ENCODE measurements around the gene GPRC5B. TPM values are rescaled to one million over a fixed set of nuclear protein-coding genes. Genes with fewer than 3 reads are reported as not detected.

GPRC5B gene
- total RNA-seq, 8 experiments from 2014 or later = 18.4 to 97.5 (median 43.2) TPM

DNA sequence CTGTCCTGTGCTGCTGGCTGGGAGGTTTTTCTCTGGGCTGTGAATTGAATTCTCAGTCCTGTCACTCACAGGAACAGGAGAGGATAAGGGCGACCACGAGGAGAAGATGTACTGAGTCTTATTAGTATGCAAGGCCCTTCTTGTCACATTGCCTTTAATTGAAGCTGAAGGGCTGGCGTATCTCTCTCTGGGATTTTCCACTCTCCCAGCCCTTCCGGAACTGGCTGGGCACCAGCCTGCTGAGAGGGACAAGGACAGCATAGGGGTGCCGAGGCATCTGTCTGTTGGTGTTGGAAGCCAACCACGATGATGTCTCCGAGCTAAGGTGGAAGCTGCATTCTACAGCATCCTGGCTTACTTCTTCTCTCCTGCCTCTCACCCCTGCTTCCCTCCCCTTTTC lies 33.2 kb downstream of the GPRC5B start:
- ATAC-seq (replicated peaks in 6 of 8) = peak in 2 of 8 experiments; percentile 38 to 39
- in situ Hi-C loops (cut with MboI; ENCODE audit: low pct_unique_long_range_greater_than_20kb in 2 of 9, low sequenced_read_pairs in 9 of 9, unreplicated experiment in 9 of 9) = no loop called here
- no peak overlapping the region for H3K27ac ChIP-seq
- H3K4me3 ChIP-seq = no peak overlapping the region
- H3K4me1 ChIP-seq (replicated peaks in 1 of 2) = peaks cover 32 to 41% of the 10 kb centered on the region in 2 donors
- WGBS, 10 experiments = 18 to 88% (median 71%) methylated on average over 2 to 5 of the region's 7 CpGs; no CpG with 5 or more reads in 3 of the 10 experiments

DNA sequence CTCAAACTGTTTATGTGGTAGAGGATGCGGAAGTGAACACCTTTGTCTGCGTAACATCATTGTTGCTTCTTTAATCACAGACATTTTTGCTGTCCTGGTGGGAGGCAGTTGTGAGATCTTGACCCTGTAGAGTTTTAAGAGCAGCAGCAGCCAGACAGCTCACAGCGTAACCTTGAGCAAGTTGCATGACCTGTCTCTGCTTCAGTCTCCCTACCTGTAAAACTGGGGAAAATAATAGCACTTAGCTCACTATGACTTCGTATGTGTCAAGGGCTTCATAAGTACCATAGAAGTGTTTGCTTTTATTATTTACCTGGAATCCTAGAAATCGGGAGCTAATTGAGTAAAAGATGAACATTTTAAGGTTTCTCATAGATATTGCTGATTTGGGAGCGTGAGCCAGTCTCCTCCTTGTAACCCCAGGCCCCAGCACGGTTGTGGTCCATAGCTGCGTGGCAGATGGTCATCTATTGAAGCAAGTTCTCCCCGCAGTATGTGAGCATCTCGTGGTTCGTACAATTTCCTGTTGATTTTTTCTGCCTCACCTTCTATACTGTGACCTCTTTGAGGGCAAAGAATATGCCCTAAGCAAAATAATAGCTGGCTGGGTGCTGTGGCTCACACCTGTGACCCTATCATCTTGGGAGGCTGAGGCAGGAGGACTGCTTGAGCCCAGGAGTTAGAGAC lies 34.4 kb downstream of the GPRC5B start:
- WGBS, 10 experiments = 72 to 100% (median 92%) methylated on average over 1 to 10 of the region's 11 CpGs
- Histone ChIP-seq H3K27ac (no peak overlapping the region), H3K4me1 (replicated peaks in 1 of 2) (peaks cover 21 to 34% of the 10 kb centered on the region in 2 donors), H3K4me3 (no peak overlapping the region)
- in situ Hi-C loops (cut with MboI; ENCODE audit: low pct_unique_long_range_greater_than_20kb in 2 of 9, low sequenced_read_pairs in 9 of 9, unreplicated experiment in 9 of 9) = no loop called here
- no peak for ATAC-seq (replicated peaks in 6 of 8)

DNA sequence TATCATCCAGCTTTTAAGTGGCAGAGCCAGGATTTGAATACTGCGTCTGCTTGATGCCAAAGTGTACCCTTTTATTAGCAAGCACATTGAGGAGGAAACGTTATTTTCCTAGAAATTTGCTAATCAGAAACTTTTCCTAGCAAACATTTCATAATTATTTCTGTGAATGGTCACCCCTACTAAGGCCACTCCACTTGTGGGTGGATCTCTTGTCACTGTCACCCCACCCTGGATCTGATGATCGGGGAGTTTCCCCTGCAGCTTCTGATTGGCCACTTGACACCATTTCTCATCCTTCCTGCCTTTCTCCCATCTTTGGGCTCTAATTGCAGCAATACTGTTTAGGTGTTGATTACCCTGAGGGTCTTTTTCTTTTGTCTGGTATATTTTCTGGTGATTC lies 35.9 kb downstream of the GPRC5B start:
- no peak for ATAC-seq (replicated peaks in 6 of 8)
- 33 to 100% (median 83%) methylated on average over 1 to 3 of the region's 3 CpGs for WGBS, 10 experiments
- Histone ChIP-seq H3K4me3 (no peak overlapping the region), H3K27ac (no peak overlapping the region), H3K4me1 (replicated peaks in 1 of 2) (peaks cover 12 to 23% of the 10 kb centered on the region in 2 donors)
- in situ Hi-C loops (cut with MboI; ENCODE audit: low pct_unique_long_range_greater_than_20kb in 2 of 9, low sequenced_read_pairs in 9 of 9, unreplicated experiment in 9 of 9) = no loop called here

DNA sequence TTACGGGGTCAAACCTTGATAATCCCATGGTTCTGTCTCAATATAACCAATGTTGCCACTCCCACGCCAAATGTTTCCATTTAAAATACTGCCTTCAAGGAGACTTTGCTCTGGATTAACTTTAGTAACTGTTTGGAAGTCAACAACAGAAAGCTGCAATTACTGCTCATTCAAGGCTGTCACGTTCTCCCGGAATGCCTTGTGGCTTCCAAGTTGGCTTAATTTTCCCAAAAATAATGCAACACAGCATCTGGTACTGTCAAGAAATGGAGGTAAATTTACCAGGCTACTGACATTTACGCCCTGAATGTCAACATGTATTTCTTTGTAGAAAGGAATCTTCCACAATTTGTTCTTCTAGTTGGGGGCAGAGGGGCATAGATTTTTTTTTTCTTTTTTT lies 38.2 kb downstream of the GPRC5B start:
- Histone ChIP-seq H3K4me1 (replicated peaks in 1 of 2) (peaks cover 4 to 9% of the 10 kb centered on the region in 2 donors), H3K27ac (no peak overlapping the region), H3K4me3 (no peak overlapping the region)
- no peak for ATAC-seq (replicated peaks in 6 of 8)
- WGBS, 10 experiments = 11 to 100% (median 88%) methylated on average over 4 to 5 of the region's 5 CpGs; no CpG with 5 or more reads in 1 of the 10 experiments
- in situ Hi-C loops (cut with MboI; ENCODE audit: low pct_unique_long_range_greater_than_20kb in 2 of 9, low sequenced_read_pairs in 9 of 9, unreplicated experiment in 9 of 9) = no loop called here

DNA sequence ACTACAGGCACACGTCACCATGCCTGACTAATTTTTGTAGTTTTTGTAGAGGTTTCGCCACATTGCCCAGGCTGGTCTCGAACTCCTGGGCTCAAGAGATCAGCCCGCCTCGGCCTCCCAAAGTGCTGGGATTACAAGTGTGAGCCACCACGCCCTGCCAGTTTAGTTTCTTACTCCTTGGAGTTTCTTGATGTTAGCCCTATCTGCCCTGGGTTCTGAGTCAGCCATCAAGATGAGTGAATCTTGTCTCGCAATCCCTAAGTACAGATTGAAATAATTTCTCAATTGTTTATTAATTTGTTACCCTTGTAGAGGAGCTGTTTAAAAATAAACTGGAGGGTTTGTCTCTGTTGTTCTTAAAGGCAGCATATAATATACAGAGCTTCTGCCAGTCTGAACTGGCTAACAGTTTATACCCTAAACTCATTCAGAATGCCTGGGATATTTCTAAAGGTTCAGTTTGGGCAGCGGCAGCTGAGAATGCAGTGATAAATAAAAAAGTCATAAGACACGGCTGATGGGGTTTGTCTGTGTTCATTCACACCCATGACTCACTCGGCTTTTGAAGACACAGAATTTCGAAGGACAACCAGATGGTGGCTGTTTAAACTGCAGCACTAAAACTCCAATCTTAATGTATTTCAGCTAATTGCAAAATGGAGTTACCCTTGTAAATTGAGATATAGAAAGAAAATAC lies 39.6 kb downstream of the GPRC5B start:
- in situ Hi-C loops (cut with MboI; ENCODE audit: low pct_unique_long_range_greater_than_20kb in 2 of 9, low sequenced_read_pairs in 9 of 9, unreplicated experiment in 9 of 9) = no loop called here
- WGBS, 10 experiments = 0 to 100% (median 14%) methylated on average over 1 to 10 of the region's 11 CpGs
- Histone ChIP-seq H3K4me1 (replicated peaks in 1 of 2) (peaks cover 4 to 9% of the 10 kb centered on the region in 2 donors), H3K27ac (peak overlapping the region in 1 of 2 donors; percentile 25), H3K4me3 (no peak overlapping the region)
- peak; percentile 31 to 98 (median 96) for ATAC-seq (replicated peaks in 6 of 8)

DNA sequence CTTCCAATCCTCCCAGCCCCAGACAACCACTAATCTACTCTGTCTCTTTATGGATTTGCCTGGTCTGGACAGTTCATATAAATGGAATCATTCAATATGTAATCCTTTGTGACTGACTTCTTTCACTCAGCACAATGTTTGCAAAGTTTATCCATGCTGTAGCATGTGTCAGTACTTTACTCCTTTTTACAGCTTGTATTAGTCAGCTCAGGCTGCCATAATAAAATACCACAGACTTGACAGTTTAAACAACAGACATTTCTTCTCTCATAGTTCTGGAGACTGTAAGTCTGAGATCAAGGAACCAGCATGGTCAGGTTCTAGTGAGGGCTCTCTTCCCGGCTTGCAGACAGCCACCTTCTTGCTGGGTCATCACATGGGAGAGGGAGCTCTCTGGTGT lies 41.3 kb downstream of the GPRC5B start:
- Histone ChIP-seq H3K4me3 (no peak overlapping the region), H3K27ac (no peak overlapping the region), H3K4me1 (replicated peaks in 1 of 2) (peaks cover 4 to 12% of the 10 kb centered on the region in 2 donors)
- in situ Hi-C loops (cut with MboI; ENCODE audit: low pct_unique_long_range_greater_than_20kb in 2 of 9, low sequenced_read_pairs in 9 of 9, unreplicated experiment in 9 of 9) = no loop called here
- ATAC-seq (replicated peaks in 6 of 8) = no peak
- WGBS, 10 experiments = 0 to 100% (median 67%) methylated on average over 1 of the region's 1 CpG; no CpG with 5 or more reads in 5 of the 10 experiments

DNA sequence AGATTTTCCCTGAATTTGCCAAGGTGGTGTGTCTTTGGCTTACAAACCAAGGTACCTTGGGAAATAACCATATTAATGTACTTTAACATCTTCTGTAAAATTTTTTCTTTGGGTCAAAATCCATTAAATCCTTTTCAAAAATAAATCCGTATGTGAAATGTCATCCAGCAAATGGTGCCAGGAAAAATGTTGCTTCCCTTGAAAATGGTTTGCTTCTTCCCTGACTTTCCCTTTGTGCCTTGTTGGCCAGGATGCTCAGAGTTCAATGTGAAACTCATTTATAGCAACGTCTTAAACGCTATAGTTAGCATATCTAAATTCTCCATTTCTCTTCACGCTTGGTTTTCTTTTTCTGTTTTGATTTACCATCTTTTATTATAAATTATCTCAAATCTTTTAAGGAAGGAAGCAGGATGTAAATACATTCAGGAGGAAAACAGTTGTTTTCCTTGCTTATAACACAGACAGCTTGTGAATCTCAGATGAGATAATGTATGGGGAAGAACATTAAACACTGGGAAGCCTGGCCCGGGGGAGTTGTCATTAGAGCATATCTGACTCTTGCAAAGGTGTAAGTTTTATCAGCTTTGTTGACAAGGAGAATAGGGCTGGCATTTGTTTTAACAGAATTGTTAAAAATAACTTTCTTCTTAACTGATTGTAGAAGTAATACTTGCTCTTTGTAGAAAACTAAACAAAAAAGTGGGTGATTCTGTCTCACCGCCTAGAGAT lies 42.1 kb downstream of the GPRC5B start:
- H3K4me3 ChIP-seq = no peak overlapping the region
- 32 to 96% (median 80%) methylated on average over 2 to 6 of the region's 6 CpGs for WGBS, 10 experiments
- no peak overlapping the region for H3K27ac ChIP-seq
- no peak for ATAC-seq (replicated peaks in 6 of 8)
- H3K4me1 ChIP-seq (replicated peaks in 1 of 2) = peaks cover 10 to 20% of the 10 kb centered on the region in 2 donors
- in situ Hi-C loops (cut with MboI; ENCODE audit: low pct_unique_long_range_greater_than_20kb in 2 of 9, low sequenced_read_pairs in 9 of 9, unreplicated experiment in 9 of 9) = no loop called here

DNA sequence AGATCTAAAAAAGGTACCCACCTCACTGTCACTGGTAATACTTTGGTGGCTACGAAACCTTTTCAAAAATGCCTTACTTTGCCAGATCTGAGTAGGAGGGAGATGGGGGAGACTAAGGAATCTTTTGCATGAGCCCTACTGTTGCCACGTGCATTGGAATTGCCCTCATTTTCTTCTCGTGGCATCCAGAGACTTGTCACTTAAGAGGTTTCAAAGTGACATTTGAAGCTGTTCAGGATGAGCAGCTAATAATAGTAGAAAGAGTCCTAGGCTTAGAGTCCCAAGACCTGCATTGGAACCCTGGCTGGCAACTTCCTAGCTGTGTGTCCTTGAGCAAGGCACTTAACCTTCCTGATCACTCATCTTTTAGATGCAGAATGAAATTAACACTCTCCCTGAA lies 43.5 kb downstream of the GPRC5B start:
- Histone ChIP-seq H3K4me3 (no peak overlapping the region), H3K27ac (no peak overlapping the region), H3K4me1 (replicated peaks in 1 of 2) (peaks cover 15 to 25% of the 10 kb centered on the region in 2 donors)
- in situ Hi-C loops (cut with MboI; ENCODE audit: low pct_unique_long_range_greater_than_20kb in 2 of 9, low sequenced_read_pairs in 9 of 9, unreplicated experiment in 9 of 9) = no loop called here
- no peak for ATAC-seq (replicated peaks in 6 of 8)
- WGBS, 10 experiments = 0 to 100% (median 60%) methylated on average over 1 to 3 of the region's 3 CpGs; no CpG with 5 or more reads in 2 of the 10 experiments

DNA sequence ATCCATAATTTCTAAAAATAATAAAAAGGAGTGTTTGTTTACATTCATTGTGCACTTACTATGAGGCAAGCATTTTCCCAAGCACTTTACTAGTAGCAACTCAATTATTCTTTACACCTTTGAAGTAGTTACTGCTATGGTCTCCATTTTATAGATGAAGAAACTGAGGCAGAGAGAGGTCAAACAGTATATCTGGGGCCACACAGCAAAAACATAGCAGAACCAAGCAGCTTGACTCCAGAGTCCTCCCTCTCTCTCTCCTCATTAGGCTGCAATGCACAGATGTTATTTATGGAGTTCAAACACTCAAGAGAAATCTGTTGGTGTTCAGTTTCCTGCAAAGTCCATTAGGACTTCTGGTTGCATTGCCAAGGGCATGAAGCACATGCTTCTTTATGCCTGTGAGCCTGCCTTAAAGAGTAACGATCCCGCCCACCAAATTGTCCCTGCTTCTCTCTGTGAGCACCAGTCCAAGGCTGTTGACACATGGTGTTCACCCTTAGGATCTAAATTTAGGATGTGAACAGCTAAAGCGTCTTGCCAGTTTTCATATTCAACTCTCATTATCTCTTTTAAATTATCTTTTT lies 44.0 kb downstream of the GPRC5B start:
- in situ Hi-C loops (cut with MboI; ENCODE audit: low pct_unique_long_range_greater_than_20kb in 2 of 9, low sequenced_read_pairs in 9 of 9, unreplicated experiment in 9 of 9) = no loop called here
- WGBS, 10 experiments = 0 to 83% (median 45%) methylated on average over 1 to 3 of the region's 3 CpGs; no CpG with 5 or more reads in 2 of the 10 experiments
- Histone ChIP-seq H3K27ac (no peak overlapping the region), H3K4me1 (replicated peaks in 1 of 2) (peaks cover 15 to 24% of the 10 kb centered on the region in 2 donors), H3K4me3 (no peak overlapping the region)
- peak in 4 of 8 experiments; percentile 18 to 96 (median 25) for ATAC-seq (replicated peaks in 6 of 8)

DNA sequence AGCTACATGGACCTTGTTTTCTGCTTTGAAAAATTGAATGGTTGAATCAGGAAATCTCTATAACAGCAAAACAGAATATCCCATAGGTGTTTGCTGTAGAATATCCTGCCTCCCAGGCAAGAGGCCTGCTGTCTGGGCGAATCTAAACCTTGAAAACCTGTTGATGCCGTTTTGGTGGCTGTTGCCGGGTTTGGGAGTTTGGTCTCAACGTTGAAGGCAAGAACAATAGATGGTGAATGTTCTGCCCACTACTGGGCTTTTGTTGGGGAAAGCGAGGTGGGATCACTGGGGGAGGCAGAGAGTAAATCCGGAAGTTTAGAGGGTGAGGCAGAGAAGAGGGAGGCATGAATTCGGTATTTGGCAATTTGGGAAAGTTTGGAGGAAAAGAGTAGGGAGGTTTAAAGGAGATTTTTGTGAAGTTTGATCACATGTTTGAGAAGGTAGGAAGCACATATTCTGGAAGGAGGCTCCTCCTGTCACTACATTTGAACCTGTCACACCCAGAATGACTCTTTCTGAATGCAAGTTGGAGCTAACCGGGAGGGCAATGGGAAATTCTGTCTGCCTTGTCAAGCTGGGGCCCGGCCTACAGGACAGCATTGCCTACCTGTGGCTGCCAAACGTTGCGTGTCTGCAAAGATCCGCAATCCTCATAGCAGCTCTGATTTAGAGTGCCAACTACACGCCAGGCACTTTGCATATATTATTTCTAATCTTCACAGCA lies 46.5 kb downstream of the GPRC5B start:
- 20 to 91% (median 64%) methylated on average over 1 to 11 of the region's 13 CpGs; no CpG with 5 or more reads in 1 of the 10 experiments for WGBS, 10 experiments

DNA sequence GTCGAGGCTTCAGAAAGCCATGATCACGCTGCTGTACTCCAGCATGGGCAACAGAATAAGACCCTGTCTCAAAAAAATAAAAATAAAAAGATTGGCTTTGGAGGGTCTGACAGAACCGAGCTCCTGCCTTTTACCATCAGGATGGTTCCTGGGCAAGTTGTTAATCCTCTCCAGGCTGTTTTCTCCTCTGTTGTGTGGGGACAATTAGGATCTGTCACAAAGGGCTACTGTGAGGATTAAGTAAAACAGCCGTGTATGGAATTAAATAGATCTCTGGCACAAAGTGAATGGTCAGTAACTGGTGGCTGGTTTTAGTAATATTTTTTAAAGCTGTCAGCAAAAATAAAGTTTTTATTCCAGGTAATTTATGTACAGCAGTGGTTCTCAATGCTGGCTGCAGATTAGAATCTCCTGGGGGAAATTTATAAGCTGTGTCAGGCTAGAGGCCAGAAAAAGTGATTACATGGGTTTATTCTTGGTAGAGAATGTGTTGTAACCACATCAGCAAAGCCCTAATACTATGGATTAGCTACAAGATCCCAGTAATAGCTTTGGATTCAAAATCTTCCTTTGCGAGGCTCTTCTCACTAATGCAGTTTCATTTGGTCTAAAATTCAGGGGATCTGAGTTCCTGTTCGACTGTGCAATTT lies 47.2 kb downstream of the GPRC5B start:
- peak in 5 of 8 experiments; percentile 31 to 61 (median 54) for ATAC-seq (replicated peaks in 6 of 8)
- Histone ChIP-seq H3K27ac (peak overlapping the region in 1 of 2 donors; percentile 11), H3K4me1 (replicated peaks in 1 of 2) (peaks cover 11 to 16% of the 10 kb centered on the region in 2 donors), H3K4me3 (no peak overlapping the region)
- WGBS, 10 experiments = 59 to 100% (median 77%) methylated on average over 1 to 6 of the region's 6 CpGs
- in situ Hi-C loops (cut with MboI; ENCODE audit: low pct_unique_long_range_greater_than_20kb in 2 of 9, low sequenced_read_pairs in 9 of 9, unreplicated experiment in 9 of 9) = no loop called here

More for the DNA sequence above, 46.5 kb downstream of the GPRC5B start:
- Histone ChIP-seq H3K4me1 (replicated peaks in 1 of 2) (peaks cover 11 to 16% of the 10 kb centered on the region in 2 donors), H3K4me3 (no peak overlapping the region), H3K27ac (peak overlapping the region in 1 of 2 donors; percentile 4)
- in situ Hi-C loops (cut with MboI; ENCODE audit: low pct_unique_long_range_greater_than_20kb in 2 of 9, low sequenced_read_pairs in 9 of 9, unreplicated experiment in 9 of 9) = no loop called here
- peak in 3 of 8 experiments; percentile 3 to 43 (median 11) for ATAC-seq (replicated peaks in 6 of 8)

DNA sequence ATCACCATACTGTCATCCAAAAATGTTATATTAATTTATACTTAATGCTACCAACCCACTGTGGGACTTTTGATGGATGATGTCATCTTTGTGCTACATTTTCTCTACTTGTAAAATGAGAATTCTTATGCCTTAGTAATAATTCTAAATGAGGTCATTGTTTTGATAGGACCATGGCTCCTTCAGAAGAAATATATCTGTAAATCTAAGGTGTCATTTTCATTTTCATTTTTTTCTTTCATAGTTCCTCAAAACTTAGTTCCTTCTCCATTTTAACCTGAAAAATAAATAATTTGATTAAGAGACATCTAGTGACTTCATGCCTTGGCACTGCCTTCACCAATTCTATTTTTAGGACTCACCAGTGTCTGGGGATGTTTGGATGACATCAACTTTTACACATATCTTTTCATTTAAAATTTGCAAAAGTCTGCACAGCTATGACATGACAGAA lies 48.7 kb downstream of the GPRC5B start:
- Histone ChIP-seq H3K27ac (no peak overlapping the region), H3K4me3 (no peak overlapping the region), H3K4me1 (replicated peaks in 1 of 2) (peaks cover 11 to 16% of the 10 kb centered on the region in 2 donors)
- ATAC-seq (replicated peaks in 6 of 8) = peak in 4 of 8 experiments; percentile 5 to 77 (median 32)
- in situ Hi-C loops (cut with MboI; ENCODE audit: low pct_unique_long_range_greater_than_20kb in 2 of 9, low sequenced_read_pairs in 9 of 9, unreplicated experiment in 9 of 9) = no loop called here
